22Rv1 (cell line): ENCODE results near the gene CHFR.

ENCODE experiments used
- H3K27ac ChIP-seq: fragments of 450-650 bp; 2 replicates; pipeline ENCODE4 v1.5.1; 2017
- CTCF ChIP-seq: fragments of 450-650 bp; IDR thresholded peaks from 2 replicates; pipeline ENCODE4 v1.5.1; 2017; ENCODE audit warnings: mild to moderate bottlenecking
- ZFX ChIP-seq: fragments of 450-650 bp; IDR thresholded peaks from 2 replicates; pipeline ENCODE4 v1.6.1; 2017; ENCODE audit warnings: antibody characterized with exemption, borderline replicate concordance

The CHFR gene

GRCh38 chr12:132787877-132788276, 99.5 kb downstream of the CHFR start:
- H3K27ac ChIP-seq: no peak overlapping the region
- TF ChIP-seq CTCF (no peak), ZFX (no peak)

- TF ChIP-seq CTCF: no peak
- no peak for TF ChIP-seq ZFX
- no peak overlapping the region for H3K27ac ChIP-seq
Measured at GRCh38 chr12:132786192-132786591, 101.2 kb downstream of the CHFR start.

- no peak overlapping the region for H3K27ac ChIP-seq
- TF ChIP-seq CTCF: no peak
- TF ChIP-seq ZFX: no peak
Measured at GRCh38 chr12:132784580-132784979, 102.8 kb downstream of the CHFR start.

- TF ChIP-seq CTCF (no peak), ZFX (no peak)
- no peak overlapping the region for H3K27ac ChIP-seq
Measured at GRCh38 chr12:132783917-132784531, 103.4 kb downstream of the CHFR start.
